Gastrocnemius medialis (tissue), 4 donors: Measurements from ENCODE around the gene SNAP25. TPM values are rescaled to one million over a fixed set of nuclear protein-coding genes. Genes with fewer than 3 reads are reported as not detected.

Experiments
- ATAC-seq, 2 donors: fragments of 150-250 bp; one replicate each; pipeline ENCODE4 v1.9.1; 2016
- DNase-seq, 2 donors: peaks; one replicate each; pipeline ENCODE4 v3.0.0-alpha.2; 2019
- H3K27ac ChIP-seq, 4 donors: fragments of 200-600 bp; sonication (generic); 1 replicate in 1 of 4; 2 replicates in 3 of 4; pipeline ENCODE4 v1.5.1; 2016 to 2018; ENCODE audit warnings: mild to moderate bottlenecking in 2 of 4, moderate library complexity in 1 of 4
- H3K27me3 ChIP-seq, 3 donors: fragments of 200-600 bp; sonication (generic) in 2 of 3; 1 replicate in 1 of 3; 2 replicates in 2 of 3; pipeline versions ENCODE4 v1.5.1 to v1.6.0; 2016 to 2019; ENCODE audit warnings: mild to moderate bottlenecking in 1 of 3, moderate library complexity in 1 of 3
- H3K36me3 ChIP-seq, 2 donors: fragments of 200-600 bp; sonication (generic) in 1 of 2; one replicate each; pipeline ENCODE4 v1.5.1; 2017 to 2018
- H3K4me1 ChIP-seq, 2 donors: fragments of 200-600 bp; sonication (generic) in 1 of 2; one replicate each; pipeline ENCODE4 v1.5.1; 2016 to 2017; ENCODE audit warnings: mild to moderate bottlenecking in 2 of 2
- H3K4me3 ChIP-seq, 4 donors: fragments of 200-600 bp; sonication (generic) in 3 of 4; 1 replicate in 1 of 4; 2 replicates in 3 of 4; pipeline ENCODE4 v1.5.1; 2016 to 2019; ENCODE audit warnings: mild to moderate bottlenecking in 2 of 4
- H3K9me3 ChIP-seq, 3 donors: fragments of 200-600 bp; sonication (generic) in 2 of 3; 1 replicate in 1 of 3; 2 replicates in 2 of 3; pipeline ENCODE4 v1.5.1; 2016 to 2019
- POLR2A ChIP-seq, 2 donors: fragments of 450-650 bp; IDR thresholded peaks; one replicate each; pipeline ENCODE4 v1.6.1; 2017; ENCODE audit warnings: antibody characterized with exemption in 2 of 2, mild to moderate bottlenecking in 2 of 2, moderate library complexity in 2 of 2
- in situ Hi-C, 4 donors: fragments of 200-750 bp; cut with MboI; loops; one replicate each; pipeline versions ENCODE4 v1.15.0 to v1.8.0; 2017; ENCODE audit warnings: low sequenced_read_pairs in 4 of 4
- intact Hi-C: fragments of 100-400 bp; cut with DNase I; formaldehyde crosslinking; loops from one replicate; pipeline ENCODE4 v1.15.1; 2023; ENCODE audit warnings: low total_unique reads
- total RNA-seq, 4 donors: library from RNA; depleted of rRNA; stranded (reverse); fragments of >200 nt; gene quantifications; one replicate each; pipeline versions ENCODE4 v1.1.0 to v1.2.3, GENCODE V29; 2016
- TF ChIP-seq, protein P1 (sequence below), 5 experiments: fragments of 450-650 bp in 3 of 5; fragments of 200-600 bp in 2 of 5; sonication (generic) in 2 of 5; IDR thresholded peaks in 4 of 5; conservative IDR thresholded peaks in 1 of 5; 1 replicate in 4 of 5; 2 replicates in 1 of 5; pipeline ENCODE4 v1.5.1; 2016 to 2019; ENCODE audit warnings: antibody characterized with exemption in 5 of 5, mild to moderate bottlenecking in 3 of 5, moderate library complexity in 3 of 5

Gene SNAP25
- total RNA-seq, 4 donors from 2014 or later = 0.23 TPM; not detected in 3

DNA sequence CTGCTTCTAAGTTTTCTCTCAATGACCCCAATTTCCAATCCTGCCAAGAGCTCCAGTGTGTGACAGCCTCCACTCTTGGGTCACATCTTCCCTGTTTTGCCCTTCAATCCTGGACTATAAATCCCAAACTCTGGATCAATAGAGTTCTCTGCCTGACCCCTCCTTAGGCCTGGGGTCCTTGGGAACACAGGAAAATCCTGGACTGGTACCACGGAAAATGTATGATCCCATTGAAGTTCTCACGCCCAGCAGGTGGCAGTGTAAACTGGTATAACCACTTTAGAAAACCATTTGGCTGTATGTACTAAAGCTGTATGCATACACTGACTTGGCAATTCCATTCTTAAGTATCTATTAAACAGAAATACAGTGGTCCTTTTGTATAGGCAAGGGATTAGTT is 98.0 kb downstream of the SNAP25 start:
- ATAC-seq = no peak
- no peak overlapping the region for H3K4me3 ChIP-seq
- no peaks in the 10 kb centered on the region for H3K9me3 ChIP-seq
- no peaks in the 10 kb centered on the region for H3K27me3 ChIP-seq
- in situ Hi-C loops (no loop called here), intact Hi-C loops (loop anchor here (5.0 kb wide), 1 partner anchor 111 kb away; no protein-coding TSS in a partner anchor)
- H3K36me3 ChIP-seq = no peaks in the 10 kb centered on the region
- no peak overlapping the region for H3K27ac ChIP-seq
- H3K4me1 ChIP-seq = no peaks in the 10 kb centered on the region
- no peak for TF ChIP-seq POLR2A (IDR thresholded peaks at IDR 0.05)
- TF ChIP-seq, protein P1, sequence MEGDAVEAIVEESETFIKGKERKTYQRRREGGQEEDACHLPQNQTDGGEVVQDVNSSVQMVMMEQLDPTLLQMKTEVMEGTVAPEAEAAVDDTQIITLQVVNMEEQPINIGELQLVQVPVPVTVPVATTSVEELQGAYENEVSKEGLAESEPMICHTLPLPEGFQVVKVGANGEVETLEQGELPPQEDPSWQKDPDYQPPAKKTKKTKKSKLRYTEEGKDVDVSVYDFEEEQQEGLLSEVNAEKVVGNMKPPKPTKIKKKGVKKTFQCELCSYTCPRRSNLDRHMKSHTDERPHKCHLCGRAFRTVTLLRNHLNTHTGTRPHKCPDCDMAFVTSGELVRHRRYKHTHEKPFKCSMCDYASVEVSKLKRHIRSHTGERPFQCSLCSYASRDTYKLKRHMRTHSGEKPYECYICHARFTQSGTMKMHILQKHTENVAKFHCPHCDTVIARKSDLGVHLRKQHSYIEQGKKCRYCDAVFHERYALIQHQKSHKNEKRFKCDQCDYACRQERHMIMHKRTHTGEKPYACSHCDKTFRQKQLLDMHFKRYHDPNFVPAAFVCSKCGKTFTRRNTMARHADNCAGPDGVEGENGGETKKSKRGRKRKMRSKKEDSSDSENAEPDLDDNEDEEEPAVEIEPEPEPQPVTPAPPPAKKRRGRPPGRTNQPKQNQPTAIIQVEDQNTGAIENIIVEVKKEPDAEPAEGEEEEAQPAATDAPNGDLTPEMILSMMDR (IDR thresholded peaks at IDR 0.05 in 4 of 5, conservative IDR thresholded peaks at IDR 0.05 in 1 of 5) = peak in 3 of 5 experiments; percentile 14 to 47 (median 36)
- no peak for DNase-seq

DNA sequence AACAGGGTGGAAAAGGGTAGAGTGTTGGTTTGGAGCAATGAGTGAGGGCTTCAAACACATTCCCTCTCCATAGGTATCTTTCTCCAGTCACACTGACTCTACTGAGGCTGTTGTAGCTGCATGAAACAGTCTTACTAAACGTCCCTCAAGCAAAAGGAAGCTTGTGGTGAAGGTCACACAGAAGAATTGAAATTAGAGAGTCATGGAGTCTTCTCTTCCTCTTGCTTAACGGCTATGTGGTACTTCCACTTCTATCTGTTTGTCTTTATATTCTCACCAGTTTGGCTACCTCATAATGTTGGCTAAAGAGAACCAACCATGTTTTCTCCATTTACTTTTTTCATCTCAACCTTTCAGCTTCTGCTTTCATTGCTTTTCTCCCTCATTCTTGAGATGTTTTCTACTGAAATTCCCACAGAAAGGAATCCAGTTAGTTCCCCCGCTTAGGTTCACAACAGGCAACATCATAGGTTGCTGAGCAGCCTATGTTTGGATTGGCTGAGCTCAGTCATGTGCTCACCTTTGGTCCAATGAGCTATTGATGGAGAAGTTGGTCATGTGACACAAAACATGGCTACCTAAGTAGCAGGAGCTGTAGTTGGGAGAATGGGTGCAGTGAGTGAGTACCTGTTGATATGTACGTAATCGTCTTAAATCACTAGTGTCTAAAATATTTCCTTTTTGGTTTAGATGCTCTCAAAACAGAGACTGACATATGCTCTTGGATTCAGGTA is 99.8 kb downstream of the SNAP25 start:
- ATAC-seq (no peak), DNase-seq (no peak)
- no peaks in the 10 kb centered on the region for H3K9me3 ChIP-seq
- in situ Hi-C loops = no loop called here
- no peak overlapping the region for H3K27ac ChIP-seq
- no peaks in the 10 kb centered on the region for H3K36me3 ChIP-seq
- no peaks in the 10 kb centered on the region for H3K4me1 ChIP-seq
- intact Hi-C loops = loop anchor here (5.0 kb wide), 1 partner anchor 109 kb away; no protein-coding TSS in a partner anchor
- TF ChIP-seq, protein P1 (IDR thresholded peaks at IDR 0.05 in 4 of 5, conservative IDR thresholded peaks at IDR 0.05 in 1 of 5) = no peak
- TF ChIP-seq POLR2A (IDR thresholded peaks at IDR 0.05) = no peak
- no peaks in the 10 kb centered on the region for H3K27me3 ChIP-seq
- H3K4me3 ChIP-seq = no peak overlapping the region

DNA sequence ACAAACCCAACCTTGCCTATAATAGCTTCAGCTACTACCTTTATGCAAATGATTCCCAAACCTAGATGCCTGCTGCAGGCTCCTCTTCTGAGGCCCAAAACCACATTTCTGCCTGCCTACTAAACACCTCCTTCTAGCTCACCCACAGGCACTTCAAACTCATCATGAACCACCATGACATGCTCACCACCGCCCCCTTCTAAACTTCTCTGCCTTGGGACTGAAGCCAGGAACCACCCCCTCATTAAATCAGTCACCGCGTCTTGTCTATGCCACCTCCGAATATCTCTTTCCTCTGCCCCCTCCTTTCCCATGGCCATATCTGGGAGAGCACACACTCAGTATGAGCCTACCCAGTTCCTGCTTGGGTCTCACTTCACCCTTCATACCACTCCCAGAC is 101.2 kb downstream of the SNAP25 start:
- no peaks in the 10 kb centered on the region for H3K36me3 ChIP-seq
- intact Hi-C loops = loop anchor here (5.0 kb wide), 1 partner anchor 107 kb away; no protein-coding TSS in a partner anchor
- no peak overlapping the region for H3K4me3 ChIP-seq
- TF ChIP-seq POLR2A (IDR thresholded peaks at IDR 0.05) = no peak
- TF ChIP-seq, protein P1 (IDR thresholded peaks at IDR 0.05 in 4 of 5, conservative IDR thresholded peaks at IDR 0.05 in 1 of 5) = no peak
- in situ Hi-C loops = no loop called here
- H3K27ac ChIP-seq = no peak overlapping the region
- no peaks in the 10 kb centered on the region for H3K9me3 ChIP-seq
- H3K27me3 ChIP-seq = no peaks in the 10 kb centered on the region
- no peak for DNase-seq
- ATAC-seq = no peak
- H3K4me1 ChIP-seq = no peaks in the 10 kb centered on the region

DNA sequence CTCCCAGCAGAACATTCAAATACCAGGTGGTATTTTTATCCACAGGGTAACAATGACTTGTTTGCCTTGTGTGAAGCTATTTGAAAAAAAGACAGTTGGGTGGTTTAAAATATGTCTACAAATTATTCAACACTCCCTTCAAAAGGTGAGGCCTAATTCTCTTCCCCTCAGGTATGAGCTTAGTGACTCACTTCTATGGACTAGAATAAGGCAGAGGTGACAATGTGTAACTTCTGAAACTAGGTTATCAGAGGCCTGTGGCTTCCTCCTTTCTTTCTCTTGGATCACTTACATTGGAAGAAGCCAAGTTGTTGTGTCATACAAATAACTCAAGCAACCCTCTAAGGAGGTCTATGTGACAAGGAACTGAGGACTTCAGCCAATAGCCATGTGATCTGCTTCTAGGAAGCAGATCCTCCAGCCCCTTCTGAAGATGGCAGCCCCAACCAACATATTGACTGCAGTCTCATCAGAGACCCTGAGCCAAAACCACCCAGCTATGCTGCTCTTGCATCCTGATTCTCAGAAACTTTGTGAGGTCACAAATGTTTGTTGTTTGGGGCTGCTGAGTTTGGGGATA is 102.6 kb downstream of the SNAP25 start:
- Histone ChIP-seq H3K4me3 (no peak overlapping the region), H3K27ac (no peak overlapping the region), H3K36me3 (no peaks in the 10 kb centered on the region), H3K4me1 (no peaks in the 10 kb centered on the region), H3K27me3 (no peaks in the 10 kb centered on the region), H3K9me3 (no peaks in the 10 kb centered on the region)
- no peak for ATAC-seq
- in situ Hi-C loops (no loop called here), intact Hi-C loops (no loop called here)
- no peak for DNase-seq
- no peak for TF ChIP-seq POLR2A (IDR thresholded peaks at IDR 0.05)
- TF ChIP-seq, protein P1 (IDR thresholded peaks at IDR 0.05 in 4 of 5, conservative IDR thresholded peaks at IDR 0.05 in 1 of 5) = no peak
